Measurements from ENCODE around the gene RCAN2.

RCAN2 gene

DNA sequence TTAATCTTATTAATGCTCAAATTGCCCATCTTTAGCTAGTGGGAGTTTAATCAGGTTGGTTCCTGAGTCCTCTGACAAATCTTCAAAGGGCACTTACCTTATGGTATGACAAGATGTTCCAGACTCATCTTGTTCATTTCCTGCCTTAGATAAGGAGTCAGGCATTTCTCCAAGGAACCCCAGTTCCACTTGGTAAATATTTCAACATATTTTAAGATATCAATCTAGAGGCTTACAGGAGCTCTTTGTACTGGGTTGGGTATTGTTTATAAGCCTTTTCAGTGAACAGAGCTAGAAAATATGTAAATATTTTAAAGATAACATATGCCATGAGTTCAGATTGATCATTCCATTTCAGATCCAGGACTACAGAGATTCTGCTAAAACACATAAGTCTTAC is 159.8 kb downstream of the RCAN2 start:
- no peak for DNase-seq

DNA sequence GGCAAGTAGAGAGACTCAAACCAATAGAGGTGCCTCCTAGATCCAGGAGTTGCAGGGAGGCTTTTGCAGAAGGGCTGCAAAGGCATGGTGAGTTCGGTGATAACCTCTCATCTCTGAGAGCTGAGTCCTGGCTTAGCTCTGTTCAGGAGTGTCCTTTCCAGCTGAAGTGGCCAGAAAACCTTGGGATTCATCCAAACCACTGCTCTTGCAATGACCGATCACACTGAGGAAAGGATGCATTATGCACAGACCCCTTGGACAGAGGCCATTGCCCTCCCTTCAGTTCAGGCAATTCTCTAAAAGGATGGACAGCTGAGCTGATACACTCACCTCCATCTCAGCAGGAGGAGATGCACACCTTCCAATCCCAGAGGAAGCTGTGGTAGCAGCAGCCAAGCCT is 161.7 kb downstream of the RCAN2 start:
- DNase-seq, result peak; percentile 15

DNA sequence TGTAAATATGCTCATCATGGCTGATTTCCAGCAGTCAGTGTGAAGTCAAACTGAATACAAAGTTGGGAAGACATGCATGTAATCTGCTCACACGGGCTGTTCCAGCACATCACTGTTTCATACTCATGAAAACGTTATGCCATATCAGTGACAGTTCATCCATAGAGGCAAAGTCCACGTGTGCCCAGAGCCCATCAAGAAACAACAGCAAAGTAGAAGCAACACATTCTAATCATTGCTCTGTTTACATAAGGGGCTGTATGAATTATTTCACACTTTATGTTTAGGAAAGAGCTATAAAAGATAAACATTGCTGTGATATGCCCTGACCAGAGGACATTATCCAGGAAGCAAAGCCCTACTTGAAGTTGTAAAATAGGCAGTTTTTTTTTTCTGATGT is 163.5 kb downstream of the RCAN2 start:
- DNase-seq, result no peak

DNA sequence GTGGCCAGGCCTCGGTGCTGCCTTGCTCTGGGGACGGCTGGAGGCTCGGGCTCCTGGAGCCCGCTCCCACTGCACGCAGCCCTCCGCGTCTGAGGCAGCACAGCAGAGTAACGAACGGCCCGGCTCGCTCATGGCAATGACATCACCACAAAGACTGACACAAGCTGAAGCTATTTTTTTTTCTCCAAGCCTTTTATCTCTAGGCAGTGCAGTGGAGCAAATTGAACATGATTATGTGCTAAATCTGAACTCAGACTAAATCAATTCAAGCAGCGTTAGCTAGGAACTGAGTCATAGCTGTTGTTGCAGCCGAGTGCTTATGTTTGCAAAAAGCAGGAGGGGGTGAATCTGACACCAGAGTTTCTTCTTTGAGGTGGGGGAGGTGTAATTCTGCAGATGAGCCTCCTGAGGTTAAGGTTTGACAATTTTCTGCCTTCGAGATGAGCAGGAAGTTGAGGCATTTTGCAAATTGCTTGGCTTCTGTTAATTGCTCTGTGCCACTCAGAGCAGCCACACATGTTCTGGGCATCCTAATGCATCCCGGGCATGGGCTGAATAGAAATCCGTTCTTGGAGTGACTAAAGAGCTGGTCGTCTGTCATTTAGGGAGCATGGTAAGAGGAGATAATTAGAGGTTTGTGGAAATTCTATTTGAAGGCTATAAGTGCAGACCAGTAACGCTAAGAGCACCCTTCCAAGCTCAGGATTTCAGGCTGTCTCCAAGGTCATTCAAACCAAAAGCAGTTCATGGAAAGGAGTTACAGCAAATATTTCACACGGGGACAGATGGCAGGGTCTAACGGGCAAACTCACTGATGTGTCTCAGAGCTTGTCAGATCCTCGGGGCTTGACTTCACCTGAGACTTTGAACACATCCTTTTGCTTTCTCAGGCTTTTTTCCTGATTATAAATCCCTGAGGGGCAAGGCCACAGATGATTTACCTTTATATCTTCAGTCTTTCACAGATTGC is 165.4 kb downstream of the RCAN2 start:
- peak; percentile 93 for DNase-seq

DNA sequence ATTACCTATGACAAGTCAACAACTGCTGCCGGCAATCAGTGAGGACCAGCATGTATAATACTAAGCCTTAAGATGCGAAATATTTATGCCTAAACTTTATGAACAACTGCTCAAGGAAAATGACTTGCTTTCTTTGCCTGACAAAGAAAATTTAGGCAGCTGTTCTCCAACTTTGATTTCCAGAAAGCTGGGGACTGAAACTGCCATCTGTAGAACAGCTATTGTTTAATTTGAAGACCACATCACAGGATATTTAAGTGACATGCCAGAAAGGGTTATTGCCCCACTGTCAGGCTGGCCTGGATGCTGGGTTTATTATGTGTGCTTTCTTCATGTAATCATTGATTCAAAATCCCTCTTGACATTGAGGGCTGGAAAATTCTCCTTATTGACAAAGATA is 166.5 kb downstream of the RCAN2 start:
- DNase-seq, result no peak

DNA sequence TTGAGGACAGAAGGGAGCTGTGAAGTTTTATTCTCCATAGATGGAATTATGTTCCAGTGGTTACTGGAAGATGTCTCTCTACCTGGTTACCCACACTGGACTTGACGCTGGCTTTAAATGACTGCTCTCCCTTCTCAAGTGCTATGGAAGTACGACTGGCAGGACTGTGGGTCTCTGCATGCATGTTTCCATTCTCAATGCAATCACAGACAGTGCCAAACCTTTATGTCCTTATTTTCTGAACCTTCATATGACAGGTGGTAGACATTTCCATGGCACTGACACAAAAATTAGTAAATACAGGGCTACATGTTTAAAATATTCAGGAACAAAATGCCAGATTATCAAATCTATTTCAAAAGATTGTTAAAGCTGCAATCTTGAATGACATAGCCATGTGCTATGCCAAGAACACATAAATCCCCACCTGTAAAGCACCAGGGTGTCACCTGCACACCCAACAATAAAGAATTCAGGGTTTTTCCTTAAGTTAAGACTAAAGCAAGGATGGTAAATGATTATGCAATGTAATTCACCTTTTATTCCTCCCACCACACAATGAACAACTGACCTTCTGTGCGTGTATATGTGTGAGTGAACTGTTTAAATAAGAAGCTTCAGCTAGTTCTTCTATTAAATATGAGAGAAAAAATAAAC is 167.2 kb downstream of the RCAN2 start:
- DNase-seq, result no peak

DNA sequence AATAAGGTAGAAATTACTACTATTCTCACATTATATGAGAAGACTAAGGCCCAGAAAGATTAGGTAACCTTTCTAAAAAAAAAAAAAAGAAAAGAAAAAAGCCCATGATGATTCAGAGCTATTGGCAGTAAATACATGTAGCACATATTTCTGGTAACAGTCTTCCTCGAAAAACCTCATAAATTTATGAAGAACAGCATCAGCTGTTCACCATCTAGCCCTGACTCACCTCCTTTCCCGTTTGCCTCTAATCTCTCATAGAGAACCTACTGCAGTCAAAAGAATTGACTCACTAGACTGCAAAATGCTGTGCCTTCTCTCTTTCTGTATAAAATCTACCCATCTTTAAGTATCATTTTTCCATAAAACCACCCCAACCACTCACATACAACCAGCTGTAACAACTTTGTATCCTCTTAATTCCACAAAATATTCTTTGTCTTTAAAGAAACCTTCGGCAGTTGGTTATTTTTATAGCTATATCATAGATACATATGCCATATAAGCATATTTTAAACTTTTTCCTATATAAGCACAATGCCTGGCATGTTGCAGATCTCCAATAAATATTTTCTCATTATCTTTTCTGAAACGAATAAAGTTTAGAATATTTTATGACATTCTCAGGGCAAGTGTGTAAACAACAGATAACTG is 167.8 kb downstream of the RCAN2 start:
- DNase-seq, result peak; percentile 95

DNA sequence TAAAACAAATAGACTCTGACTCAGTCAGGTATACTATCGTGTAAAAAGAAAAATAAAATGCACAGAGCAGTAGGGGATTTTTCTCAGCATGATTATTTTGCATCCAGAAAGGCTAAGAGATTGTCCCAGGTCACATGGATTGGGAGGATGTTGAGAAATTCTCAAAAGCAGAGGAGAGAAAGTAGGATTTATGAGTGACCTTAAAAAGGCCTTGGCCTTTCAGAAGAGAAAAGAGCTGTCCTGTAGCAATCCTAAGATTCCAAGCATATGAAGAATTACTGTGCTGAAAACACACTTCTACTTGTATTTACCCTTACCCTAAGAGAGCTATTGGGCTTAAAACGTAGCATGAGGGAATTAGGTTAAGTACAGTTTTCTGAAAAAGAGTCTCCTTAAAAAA is 170.7 kb downstream of the RCAN2 start:
- peak; percentile 20 for DNase-seq

DNA sequence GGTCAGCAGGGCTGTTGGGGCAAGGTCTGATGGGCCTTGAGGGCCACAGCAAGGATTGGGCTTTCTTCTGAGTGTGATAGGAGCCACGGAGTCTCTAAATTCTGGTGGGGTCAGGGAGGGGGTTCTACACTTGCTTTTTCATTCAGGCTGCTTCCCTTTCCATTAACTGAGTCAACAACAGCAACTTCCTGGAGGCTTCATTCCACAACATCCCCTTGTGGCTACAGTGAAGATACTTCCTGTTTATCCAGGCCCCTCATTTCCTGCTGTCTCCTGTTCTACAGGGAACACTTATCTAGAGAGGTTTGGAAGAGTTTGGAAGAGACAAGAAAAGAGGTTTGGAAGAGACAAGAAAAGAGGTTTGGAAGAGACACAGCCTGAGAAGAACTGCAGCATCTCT is 175.7 kb downstream of the RCAN2 start:
- DNase-seq, result no peak

DNA sequence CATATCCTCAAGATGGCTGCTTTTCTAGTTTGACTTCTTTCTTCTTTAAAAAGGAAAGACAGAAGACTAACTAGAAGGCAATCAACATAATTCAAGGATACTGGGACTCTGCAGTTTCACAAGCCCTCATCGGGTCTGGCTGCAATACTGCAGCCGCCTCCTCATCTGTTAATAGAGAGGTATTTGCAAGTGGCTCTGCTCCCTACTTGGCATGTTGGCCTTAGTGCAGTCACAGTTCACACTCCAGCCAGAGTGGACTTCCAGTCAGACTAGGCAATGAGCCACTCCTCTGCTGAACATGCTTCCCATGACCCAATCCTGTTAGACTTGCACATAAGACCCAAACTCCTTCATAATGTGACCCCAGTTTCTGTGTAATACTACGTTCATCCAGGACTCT is 178.6 kb downstream of the RCAN2 start:
- no peak for DNase-seq

DNA sequence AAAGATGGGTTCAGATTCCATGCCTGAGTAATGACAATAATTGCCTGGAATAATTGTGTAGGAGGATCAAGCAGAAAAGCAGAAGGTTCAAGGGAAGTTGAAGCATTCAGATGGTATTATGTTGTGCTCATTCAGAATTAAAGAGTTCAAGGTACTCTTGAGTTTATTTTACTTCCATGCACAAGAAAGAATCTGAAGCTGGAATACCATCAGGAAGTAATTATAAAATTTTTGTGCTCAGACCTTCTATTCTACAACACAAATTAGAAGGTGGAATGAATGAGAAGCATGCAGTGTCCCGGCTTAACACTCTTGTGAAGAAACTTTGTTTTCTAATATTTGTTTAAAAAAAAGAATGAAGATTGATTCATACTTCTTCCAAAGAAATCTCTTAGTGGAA is 181.1 kb downstream of the RCAN2 start:
- peak; percentile 55 for DNase-seq

DNA sequence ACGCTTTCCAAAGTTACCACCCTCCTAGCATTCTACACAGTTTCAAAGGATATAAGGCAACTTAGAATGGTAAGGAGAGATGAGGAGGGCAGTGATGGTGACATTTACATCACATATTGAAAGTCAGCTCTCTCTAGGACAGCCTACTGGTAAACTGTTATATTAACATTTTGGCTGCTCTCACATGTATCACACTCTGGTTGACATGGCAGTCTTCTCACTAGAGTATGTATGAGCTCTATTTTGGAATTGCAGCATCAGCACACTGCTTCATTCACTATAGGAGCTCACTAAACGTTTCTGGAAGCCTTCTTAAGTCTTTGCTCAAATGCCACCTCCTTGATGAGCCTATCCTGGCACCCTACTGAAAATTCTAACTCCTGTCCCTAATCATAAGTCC is 184.8 kb downstream of the RCAN2 start:
- no peak for DNase-seq

DNA sequence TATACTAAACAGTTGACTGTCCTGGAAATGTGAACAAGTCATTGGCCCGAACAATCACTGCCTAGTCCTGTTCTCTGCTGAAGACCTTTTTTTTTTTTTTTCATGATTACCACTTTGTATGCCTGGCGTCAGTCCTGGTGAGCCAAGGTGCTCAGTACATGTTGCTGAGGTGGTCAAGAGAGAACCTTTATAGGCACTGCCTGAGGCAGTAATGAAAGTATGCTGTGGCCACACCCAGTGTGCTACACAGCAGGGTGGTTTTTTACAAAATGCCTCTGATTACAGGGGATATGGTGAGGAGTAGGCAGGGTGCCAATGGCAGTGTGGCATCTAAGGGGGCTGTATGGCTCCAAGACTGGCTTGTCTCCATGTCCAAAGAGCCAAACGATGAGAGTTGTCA is 185.4 kb downstream of the RCAN2 start:
- DNase-seq, result no peak

DNA sequence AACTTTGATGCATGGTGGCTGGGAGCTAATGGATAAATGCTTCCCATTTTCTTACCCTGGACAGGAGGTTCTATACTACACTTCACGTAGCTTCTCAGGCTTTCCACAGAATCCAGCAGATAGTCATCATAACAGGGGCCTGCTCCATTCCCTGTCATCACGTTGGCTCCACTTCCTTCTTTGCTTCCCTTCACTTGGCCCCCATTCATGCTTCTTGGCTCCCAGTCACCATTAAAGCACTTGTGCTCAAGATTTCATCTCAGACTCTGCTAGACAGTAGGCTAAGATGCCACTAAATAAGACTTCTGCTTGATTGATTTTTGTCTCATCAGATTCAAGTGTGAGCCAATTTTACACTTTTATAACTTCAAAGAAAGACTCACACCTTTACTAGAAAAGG is 186.0 kb downstream of the RCAN2 start:
- DNase-seq, result no peak

DNA sequence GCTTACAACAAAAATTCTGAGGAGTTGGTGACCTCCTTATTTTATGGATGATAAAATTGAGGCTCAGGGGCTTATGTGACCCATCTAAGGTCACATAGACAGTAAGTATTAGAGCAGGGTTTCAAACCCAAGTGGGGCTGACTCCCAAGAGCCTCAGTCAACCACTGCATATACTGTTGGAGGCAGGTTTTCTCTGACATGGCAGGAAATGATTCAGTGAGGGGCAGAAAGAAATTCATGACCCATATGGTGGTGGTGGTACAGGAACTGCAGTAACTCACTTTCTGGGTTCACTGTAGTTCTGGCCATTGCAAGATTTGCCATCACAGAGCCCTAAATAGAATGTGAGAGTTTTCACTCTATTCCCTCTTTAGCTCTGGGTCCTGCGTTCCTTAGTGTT is 188.4 kb downstream of the RCAN2 start:
- DNase-seq, result no peak

DNA sequence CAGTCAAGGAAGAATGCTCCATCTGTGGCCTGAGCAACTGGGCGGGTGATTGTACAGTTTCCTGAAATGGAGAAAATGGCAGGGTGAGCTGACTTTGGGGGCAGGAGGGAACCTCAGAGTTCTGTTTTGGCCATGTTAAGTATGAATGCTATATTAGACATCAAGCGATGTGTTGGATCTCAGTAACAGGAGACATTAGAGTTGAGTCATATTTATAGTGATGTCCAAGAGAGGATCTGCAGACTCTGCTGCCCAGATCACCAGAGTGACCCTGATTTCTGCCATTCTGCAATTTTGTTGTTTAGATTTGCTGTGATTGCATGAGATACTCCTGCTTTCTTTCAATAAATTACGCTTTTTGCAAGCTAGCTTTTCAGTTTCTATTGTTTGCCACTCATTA is 189.1 kb downstream of the RCAN2 start:
- no peak for DNase-seq

DNA sequence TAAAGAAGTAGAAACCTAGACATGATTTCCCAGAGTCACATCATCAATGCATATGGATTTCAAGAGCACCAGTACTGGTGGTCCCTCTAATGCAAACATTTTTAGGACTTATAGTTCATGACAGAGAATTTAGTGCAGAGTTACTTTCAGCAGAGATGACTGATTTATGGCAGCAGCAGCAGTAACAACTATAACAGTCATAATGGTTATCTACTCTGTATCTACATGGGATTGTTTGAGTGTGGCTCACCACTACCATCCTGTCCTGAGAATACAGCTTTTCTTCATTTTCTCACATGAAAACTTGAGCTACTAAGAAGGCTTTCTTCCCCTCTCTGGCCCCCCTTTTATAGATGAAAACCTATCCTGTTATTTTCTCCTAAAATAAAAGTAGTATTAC is 192.0 kb downstream of the RCAN2 start:
- no peak for DNase-seq

DNA sequence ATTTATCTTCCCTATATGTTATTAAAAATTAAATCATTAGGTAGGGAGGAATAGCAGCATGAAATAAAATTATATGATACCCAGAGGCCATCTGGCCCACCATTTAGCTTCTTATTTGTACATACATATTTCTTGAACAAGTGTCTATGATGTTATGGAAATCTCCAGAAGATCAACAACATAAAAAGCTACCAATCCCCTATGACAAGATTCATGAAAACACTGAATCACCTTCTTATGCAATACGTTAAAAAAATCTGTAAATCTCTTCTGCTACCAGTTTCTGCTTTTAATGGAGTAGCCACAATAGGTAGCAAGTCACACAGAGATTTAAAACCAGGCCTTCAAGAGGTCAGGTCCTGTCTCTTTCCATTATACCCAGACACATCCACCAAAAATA is 194.7 kb downstream of the RCAN2 start:
- DNase-seq, result no peak

DNA sequence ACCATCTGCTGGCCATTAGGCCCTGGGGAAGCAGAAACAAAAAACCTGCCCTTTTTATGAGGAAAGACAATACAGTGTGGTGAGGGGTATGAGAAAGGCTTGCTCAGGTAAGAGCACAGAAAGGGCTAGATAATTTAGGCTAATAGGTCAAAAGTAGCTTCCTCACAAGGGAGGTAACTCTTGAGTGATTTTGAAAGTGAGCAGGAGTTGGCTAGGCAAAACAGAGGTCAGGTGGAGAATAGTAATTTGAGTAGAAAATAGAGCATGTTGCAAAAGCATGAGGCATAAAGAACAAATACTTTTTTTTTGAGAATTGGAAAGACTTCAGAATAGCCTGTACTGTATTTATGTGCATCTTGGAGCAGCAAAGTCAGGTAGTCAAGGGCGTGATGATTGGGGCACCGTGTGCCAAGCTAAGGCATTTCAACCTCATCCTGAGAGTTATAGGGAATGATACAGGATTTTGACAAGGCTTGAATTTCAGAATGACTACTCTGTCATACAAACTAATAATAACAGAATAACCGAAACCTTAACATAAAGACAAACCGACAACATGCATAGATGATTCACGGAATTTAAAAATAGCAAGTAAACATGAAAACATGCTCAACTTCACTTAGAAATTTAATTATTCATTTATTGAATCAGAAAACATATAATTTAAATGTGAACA is 197.5 kb downstream of the RCAN2 start:
- DNase-seq, result no peak

DNA sequence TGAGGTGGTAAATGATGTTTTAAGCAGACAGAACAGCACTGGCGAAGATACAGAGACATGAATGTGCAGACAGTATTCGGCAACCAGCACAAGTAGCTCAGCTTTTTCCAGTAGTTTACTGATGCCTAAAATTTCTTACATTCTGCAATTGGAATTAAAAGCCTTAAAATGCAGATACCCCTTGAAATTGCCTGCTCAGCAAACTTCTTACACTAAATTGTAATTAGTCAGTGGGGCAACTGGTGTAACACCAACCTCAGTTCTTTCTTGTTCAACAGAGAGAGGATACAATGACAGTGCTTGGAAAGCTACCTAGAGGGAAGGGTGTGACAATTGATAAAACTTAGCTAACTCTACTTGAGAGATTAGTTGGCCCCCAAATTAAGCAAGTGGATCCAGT is 199.4 kb downstream of the RCAN2 start:
- DNase-seq, result no peak

DNA sequence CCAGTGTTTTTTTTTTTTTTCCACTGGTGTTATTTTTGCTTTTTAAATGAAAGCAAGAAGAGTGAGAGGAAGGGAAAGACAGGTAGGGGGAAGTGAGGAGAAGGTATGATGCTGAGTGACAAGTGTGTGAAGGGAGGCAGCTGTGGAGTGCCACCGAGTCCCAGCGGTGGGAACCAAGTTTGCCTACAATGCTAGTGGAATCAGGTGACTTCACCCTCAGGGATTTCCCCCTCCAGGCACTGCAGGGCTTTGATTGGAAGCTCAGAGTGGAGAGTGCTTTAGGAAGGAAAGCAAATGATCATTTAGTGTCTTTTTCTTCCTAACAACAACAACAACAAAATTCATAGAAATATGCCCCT is 200.0 kb downstream of the RCAN2 start:
- DNase-seq, result no peak

DNA sequence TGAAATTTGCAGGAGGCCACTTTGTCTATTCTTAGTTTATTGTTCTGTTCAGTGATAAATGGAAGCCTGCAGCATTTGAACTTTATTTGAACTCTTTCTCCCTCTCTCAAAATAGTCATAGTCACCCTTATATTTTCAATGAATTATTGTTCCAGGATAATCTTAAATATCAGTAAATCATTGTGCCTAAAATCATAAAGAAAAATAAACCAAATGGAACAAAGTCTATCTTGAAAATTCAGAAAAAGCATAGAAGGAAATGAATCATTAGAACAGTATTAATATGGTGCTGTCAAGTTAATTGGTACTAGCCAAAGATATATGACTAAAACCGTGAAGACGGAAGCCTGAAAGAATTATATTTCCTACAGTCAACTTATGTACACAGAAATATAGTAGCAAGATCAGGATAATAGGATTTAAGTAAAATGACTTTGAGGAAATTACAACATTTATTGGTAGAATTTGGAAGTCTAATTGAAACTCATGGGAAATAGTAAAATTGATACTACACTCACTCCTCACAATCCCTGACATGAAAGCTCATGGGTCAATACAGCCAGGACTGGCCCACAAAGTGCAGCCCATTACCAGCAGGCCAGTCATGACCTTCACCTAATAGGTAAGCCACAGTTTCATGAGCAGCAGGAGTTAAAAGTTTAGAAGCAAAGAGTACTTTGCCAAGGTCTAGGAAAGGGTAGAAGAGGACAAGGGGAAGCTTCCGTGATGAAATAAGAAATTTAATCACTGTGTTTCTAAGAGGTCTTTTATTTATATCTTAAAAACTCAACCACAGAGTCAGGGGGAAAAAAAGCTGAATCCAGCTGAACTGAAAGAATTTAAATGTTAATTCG is 200.6 kb downstream of the RCAN2 start:
- peak; percentile 25 for DNase-seq

All from fibroblast of skin of right quadriceps (primary cell).